NAMALWA (cell line): ENCODE data around the gene ANK3.

Experiments
- DNase-seq: peaks from one replicate; pipeline ENCODE4 v3.0.0-alpha.2; 2015; ENCODE audit warnings: low spot score

The ANK3 gene

DNA sequence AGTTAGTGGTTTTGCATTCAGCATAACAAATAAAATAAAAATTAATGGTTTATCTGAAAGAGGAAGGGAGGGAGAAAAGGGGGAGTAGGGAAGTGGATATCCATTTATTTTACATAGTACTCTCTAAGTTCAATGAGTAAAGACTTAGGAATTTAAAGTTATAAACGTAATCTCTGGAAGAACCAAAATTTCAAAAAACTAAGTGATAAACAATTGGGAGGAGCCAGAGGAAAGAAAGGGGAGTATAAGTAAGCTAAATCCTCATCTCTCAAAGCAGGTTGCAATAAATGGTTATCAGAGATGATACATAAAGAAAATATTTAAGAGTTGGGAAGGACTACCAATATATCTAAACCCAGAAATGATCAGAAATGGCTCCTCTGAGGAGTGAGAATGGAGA is 46.4 kb downstream of the ANK3 start:
- no peak for DNase-seq

DNA sequence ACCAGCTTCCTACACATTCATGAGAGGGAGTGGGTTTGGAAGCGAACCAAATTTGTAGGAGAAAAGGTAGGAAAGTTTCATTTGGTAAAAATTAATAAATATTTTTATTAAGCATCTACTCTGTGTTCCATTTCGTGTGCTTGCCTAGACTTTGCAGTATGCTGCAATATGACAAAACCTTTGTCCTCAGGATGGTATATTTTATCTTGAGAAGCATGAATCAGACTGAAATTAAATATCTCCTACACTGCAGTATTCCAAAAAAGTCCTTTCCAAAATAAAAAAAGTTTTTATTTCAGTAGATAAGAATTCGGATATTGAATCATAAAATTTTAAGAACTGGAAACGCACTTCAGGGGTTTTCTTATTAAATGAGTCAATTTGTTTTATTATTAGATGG is 47.7 kb downstream of the ANK3 start:
- no peak for DNase-seq

GRCh38 chr10:60340973-60341372 is 48.7 kb downstream of the ANK3 start:
- DNase-seq, result no peak

GRCh38 chr10:60339757-60340156 is 49.9 kb downstream of the ANK3 start:
- DNase-seq, result no peak

DNA sequence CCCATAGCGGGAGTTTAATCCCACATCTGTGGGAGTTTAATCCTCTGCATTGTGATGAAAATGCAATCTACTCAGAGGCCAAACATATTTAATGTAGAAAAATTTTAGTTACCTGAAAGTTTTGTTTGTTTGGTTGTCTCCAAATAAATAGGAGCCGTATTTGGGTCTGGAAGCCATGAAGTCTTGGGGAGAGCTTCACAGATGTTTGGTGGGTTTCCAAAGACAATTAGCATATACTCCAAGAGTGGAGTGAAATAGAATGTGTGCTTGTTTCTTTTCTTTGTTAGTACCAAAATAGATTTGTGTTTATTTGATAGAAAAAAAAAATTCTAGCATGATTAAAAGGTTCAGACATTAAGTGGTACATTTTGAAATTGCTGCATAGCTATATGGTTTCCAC is 50.9 kb downstream of the ANK3 start:
- DNase-seq, result no peak

GRCh38 chr10:60338002-60338564 is 51.6 kb downstream of the ANK3 start:
- no peak for DNase-seq

DNA sequence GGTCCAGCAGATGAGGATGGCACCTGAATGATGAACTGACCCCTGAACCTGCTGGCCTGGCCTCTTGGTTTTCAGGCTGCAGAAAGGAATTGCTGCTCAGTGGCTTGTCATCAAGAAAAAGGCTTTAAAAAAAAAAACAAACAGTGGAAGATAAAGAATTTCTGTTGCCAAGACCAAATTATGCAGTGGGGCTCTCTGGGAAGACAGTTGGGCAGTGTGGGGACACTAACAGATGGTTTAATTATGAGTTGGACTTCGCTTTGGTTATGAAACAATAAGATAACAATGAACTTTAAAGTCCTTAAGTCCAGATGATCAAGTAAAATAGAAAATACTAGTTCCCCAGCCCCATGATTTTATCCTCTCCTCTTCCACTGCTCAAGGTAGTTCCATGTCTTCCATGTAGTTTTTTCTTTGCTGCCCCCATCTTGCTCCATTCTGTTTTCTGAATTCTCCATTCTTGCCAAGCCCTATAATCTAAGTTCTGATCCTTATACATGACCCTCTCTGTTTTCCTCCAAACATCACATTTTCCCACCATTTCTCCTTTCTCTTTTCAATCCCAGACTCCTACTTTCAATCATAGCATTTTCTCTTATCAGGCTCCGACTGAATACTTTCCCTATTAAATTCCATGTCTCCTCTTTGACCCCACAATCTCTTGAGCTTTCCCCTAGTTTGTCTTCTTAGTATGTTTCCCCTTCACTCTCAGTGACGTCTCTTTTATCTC is 52.6 kb downstream of the ANK3 start:
- no peak for DNase-seq

DNA sequence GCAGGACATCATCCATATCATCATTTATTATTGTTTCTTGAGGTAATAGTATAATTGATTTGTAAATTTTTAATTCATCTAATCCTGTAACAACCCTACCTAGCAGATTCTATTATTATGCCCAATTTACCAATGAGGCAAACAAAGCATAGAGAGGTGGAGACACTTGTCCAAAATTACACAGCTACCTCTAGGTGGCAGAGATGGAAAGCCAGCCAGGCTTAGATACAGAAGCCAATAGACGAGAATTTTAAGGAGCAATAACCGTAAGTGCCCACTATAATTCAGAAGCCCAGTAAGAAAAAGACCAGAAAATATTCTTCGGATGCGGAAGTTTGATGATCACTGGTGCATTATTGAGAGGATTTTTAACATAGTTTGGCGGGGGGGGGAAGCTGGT is 54.0 kb downstream of the ANK3 start:
- peak; percentile 15 for DNase-seq

DNA sequence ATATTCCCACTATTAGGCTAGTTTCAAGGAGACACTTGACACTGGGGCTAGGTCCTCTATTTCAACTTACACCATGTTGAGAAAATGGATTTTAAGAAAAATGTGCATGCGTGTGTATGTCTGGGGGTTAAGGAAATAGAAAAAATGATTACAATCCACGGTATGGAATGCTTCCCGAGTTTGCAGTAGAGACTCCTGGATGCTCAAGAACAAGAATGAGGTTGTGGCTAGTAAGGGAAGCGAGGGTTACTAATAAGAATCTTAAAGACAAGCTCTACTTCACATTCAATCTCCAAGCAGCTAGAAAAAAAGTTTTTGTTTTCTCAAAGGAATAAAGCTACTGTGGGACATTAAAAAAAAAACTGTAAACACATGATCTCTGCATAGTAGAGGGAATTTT is 54.7 kb downstream of the ANK3 start:
- no peak for DNase-seq

DNA sequence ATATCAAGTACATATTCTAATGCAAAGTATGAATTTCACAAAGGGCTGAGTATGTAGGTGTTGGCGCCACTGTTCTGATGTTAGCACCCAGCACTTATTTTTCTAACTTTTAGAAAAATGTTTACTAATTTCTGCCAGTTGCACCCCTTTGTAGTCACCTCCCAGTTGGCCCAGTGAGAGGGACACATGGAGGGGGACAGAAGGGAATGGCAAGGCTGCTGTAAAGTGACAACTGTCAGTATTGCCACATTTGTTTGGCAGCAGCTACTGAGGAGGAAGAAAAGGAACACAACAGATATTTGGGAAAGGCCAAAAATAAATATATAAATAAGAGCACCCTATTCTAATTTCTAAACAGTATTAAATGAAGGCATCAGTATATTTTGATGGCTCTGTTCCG is 57.3 kb downstream of the ANK3 start:
- DNase-seq, result no peak

DNA sequence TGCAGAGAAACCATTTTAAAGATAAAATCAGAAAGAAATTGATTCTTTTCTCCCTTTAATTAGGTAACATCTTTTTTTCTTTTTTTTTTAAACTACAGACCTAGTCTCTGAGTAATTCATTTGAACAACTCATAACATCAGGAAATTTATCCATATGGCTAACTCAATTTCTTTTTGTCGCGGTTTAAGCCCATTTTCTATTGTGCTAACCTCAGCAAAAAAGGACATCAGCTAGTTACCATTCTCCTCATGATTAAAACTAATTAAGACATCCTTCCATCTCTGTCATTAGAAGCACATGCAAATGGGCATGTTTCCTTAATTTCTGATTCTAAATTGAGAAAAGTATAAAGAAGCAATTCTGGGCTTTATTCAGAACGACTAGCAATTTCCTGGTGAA is 57.8 kb downstream of the ANK3 start:
- DNase-seq, result no peak

GRCh38 chr10:60323162-60323561 is 66.5 kb downstream of the ANK3 start:
- DNase-seq, result no peak

- no peak for DNase-seq
Measured at GRCh38 chr10:60320666-60321065, 69.0 kb downstream of the ANK3 start.

GRCh38 chr10:60316029-60316428 is 73.6 kb downstream of the ANK3 start:
- DNase-seq, result no peak

DNA sequence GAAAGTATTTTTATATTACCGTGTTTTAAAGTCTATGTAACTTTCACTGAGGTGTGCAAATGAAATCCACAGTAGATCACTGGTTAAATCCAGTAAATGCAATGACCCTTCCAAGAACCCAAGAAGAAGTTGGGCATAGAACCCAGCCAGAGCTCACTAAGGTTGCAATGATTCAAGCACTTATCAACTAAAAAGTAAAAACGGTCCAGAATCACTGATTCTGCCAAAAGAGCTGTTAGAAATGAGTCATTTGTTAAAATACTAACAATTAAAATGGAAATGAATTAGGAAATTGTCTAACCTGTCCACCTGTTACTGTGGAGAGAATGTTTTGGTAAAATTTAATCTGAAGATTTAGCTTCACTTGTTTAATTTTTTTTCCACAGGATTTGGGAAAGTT is 74.4 kb downstream of the ANK3 start:
- no peak for DNase-seq

- peak; percentile 22 for DNase-seq
Measured at GRCh38 chr10:60314069-60314940, 75.4 kb downstream of the ANK3 start.

DNA sequence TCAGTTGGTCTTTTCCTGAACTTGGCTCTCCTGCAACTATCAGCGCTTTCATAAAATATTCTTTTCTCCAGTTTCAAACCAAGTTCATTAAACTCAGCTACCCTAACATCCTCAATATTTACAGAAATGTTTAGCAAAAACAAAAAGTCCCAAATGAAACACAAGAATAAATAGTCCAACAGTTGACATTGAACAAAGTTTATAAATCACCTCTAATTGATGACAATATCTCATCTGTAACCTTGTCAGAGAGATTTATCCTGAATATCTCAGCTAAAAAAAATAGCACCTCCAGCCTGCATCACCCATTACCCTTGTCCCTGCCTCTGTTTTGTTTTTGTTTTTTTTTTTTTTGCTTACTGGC is 76.1 kb downstream of the ANK3 start:
- no peak for DNase-seq

GRCh38 chr10:60312818-60313588 is 76.7 kb downstream of the ANK3 start:
- DNase-seq, result no peak

- DNase-seq, result no peak
Measured at GRCh38 chr10:60311821-60312220, 77.9 kb downstream of the ANK3 start.

- DNase-seq, result no peak
Measured at GRCh38 chr10:60310740-60311139, 78.9 kb downstream of the ANK3 start.

DNA sequence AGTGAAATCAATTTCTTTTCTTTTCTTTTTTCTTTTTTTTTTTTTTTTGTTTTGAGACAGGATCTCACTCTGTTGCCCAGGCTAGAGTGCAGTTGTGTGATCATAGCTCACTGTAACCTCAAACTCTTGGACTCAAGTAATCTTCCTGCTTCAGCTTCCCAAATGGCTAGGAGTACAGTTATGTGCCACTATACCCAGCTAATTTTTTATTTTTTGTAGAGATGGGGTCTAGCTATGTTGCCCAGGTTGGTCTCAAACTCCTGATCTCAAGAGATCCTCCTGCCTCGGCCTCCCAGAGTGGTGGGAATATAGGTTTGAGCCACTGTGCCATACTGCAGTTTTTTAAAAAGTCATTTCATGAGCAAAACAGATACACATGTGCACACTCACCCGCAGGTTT is 79.8 kb downstream of the ANK3 start:
- no peak for DNase-seq

DNA sequence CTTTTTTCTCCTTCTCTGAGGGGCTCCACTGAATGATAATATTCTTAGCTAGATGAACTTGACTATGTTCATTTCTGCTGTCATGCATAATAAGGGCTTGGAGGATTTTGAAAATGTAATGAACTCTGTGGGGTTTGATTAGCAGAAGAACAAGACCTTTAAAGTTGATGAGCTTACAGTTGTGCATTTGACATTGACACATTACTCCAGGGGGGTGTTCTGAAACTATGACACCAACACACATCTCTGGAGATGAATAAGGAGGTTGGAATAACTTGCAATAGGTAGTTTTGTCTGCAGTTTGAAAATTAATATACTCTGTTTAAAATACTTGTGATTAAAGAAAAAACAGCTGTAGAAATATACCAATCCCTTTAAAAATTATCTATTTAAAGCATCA is 80.3 kb downstream of the ANK3 start:
- no peak for DNase-seq
